H1 (cell line): ENCODE data around the gene IQGAP1. TPM values are rescaled to one million over a fixed set of nuclear protein-coding genes. Genes with fewer than 3 reads are reported as not detected.

Experiments used
- CTCF ChIA-PET: fragments of 300-600 bp; sonication (Branson Sonifier 250); formaldehyde crosslinking; loops from one replicate; lab custom pipeline; 2021; ENCODE audit not compliant: partially characterized antibody; lab: Charles Lee
- POLR2A ChIA-PET: fragments of 300-600 bp; sonication (Branson Sonifier 250); formaldehyde crosslinking; loops from one replicate; lab custom pipeline; 2021; ENCODE audit warnings: inconsistent platforms; ENCODE audit not compliant: partially characterized antibody; lab: Charles Lee
- DNase-seq, 2 experiments: peaks; one replicate each; pipeline versions ENCODE4 v3.0.0 to v3.0.0-alpha.2; 2010 to 2022; ENCODE audit warnings: low spot score in 2 of 2, low read depth in 1 of 2, mixed read lengths in 1 of 2
- FAIRE-seq: peaks from 2 replicates; lab custom pipeline; 2011; peaks lifted over from hg19 to GRCh38; lab: Jason Lieb, UNC
- H2AFZ ChIP-seq: 2 replicates; pipeline ENCODE4 v1.8.1; 2012; ENCODE audit warnings: low read length, inconsistent platforms
- H2AK5ac ChIP-seq: 2 replicates; pipeline ENCODE4 v1.6.1; 2013; ENCODE audit warnings: low read depth, low read length
- H2BK120ac ChIP-seq: replicated peaks from 2 replicates; pipeline ENCODE3; 2013; ENCODE audit warnings: low read depth, low read length, inconsistent platforms
- H2BK12ac ChIP-seq: 2 replicates; pipeline ENCODE4 v1.6.1; 2013; ENCODE audit warnings: low read depth, low read length
- H2BK15ac ChIP-seq: 2 replicates; pipeline ENCODE4 v1.6.1; 2013; ENCODE audit warnings: low read length
- H2BK20ac ChIP-seq: 2 replicates; pipeline ENCODE4 v1.6.1; 2013; ENCODE audit warnings: low read length
- H2BK5ac ChIP-seq: 2 replicates; pipeline ENCODE4 v1.6.1; 2013; ENCODE audit warnings: low read depth, low read length
- H3K14ac ChIP-seq: 2 replicates; pipeline ENCODE4 v1.6.1; 2013; ENCODE audit warnings: inconsistent platforms; ENCODE audit not compliant: insufficient read length
- H3K18ac ChIP-seq: 2 replicates; pipeline ENCODE4 v1.6.1; 2013; ENCODE audit warnings: low read length; ENCODE audit errors: extremely low read depth
- H3K23ac ChIP-seq: 2 replicates; pipeline ENCODE4 v1.6.1; 2013; ENCODE audit warnings: inconsistent platforms; ENCODE audit not compliant: insufficient read length
- H3K23me2 ChIP-seq: 2 replicates; pipeline ENCODE4 v1.6.1; 2013; ENCODE audit warnings: low read depth, low read length
- H3K27ac ChIP-seq: 2 replicates; pipeline ENCODE4 v1.6.1; 2011; ENCODE audit warnings: low read depth, low read length, inconsistent platforms
- H3K27me3 ChIP-seq, 4 experiments: replicated peaks in 1 of 4; 1 replicate in 1 of 4; 2 replicates in 3 of 4; pipeline versions ENCODE4 v1.6.1 to v1.8.1; 2011 to 2013; ENCODE audit warnings: low read length in 3 of 4, mild to moderate bottlenecking in 3 of 4, inconsistent platforms in 2 of 4, mixed read lengths in 2 of 4, moderate library complexity in 1 of 4; ENCODE audit not compliant: control insufficient read depth in 3 of 4, insufficient read depth in 3 of 4; ENCODE audit errors: extremely low read depth in 1 of 4
- H3K36me3 ChIP-seq, 4 experiments: 2 replicates each; pipeline versions ENCODE4 v1.6.1 to v1.8.1; 2011 to 2013; ENCODE audit warnings: mild to moderate bottlenecking in 4 of 4, low read length in 3 of 4, moderate library complexity in 2 of 4, control low read depth in 1 of 4, inconsistent platforms in 1 of 4; ENCODE audit not compliant: insufficient read depth in 4 of 4, control insufficient read depth in 2 of 4
- H3K4ac ChIP-seq: replicated peaks from 2 replicates; pipeline ENCODE3; 2013; ENCODE audit warnings: low read length, low read depth, mixed read lengths, inconsistent platforms; ENCODE audit not compliant: insufficient read length
- H3K4me1 ChIP-seq, 4 experiments: replicated peaks in 1 of 4; 1 replicate in 1 of 4; 2 replicates in 3 of 4; pipeline versions ENCODE4 v1.6.1 to v1.8.1; 2011 to 2013; ENCODE audit warnings: low read length in 3 of 4, inconsistent platforms in 2 of 4, mixed read lengths in 1 of 4; ENCODE audit not compliant: insufficient read depth in 4 of 4, control insufficient read depth in 3 of 4
- H3K4me2 ChIP-seq, 2 experiments: 2 replicates each; pipeline versions ENCODE4 v1.6.1 to v1.8.1; 2011 to 2013; ENCODE audit warnings: low read depth in 2 of 2, low read length in 2 of 2, control low read depth in 1 of 2, inconsistent platforms in 1 of 2, mild to moderate bottlenecking in 1 of 2; ENCODE audit not compliant: insufficient read depth in 1 of 2
- H3K4me3 ChIP-seq, 4 experiments: fragments of 200-600, 300-600 bp in 1 of 4; sonication (generic), shearing (Covaris generic), sonication (Bioruptor Twin) in 1 of 4; 2 replicates each; pipeline versions ENCODE4 v1.5.1 to v1.8.1; 2011 to 2016; ENCODE audit warnings: low read length in 4 of 4, low read depth in 3 of 4, control low read depth in 2 of 4, inconsistent platforms in 2 of 4, mild to moderate bottlenecking in 2 of 4, mixed read lengths in 1 of 4, moderate library complexity in 1 of 4; ENCODE audit not compliant: insufficient read depth in 2 of 4; ENCODE audit errors: extremely low read depth in 1 of 4
- H3K56ac ChIP-seq: replicated peaks from 2 replicates; pipeline ENCODE3; 2013; ENCODE audit warnings: low read depth, mild to moderate bottlenecking, mixed read lengths, low read length, inconsistent platforms; ENCODE audit not compliant: insufficient read length
- H3K79me1 ChIP-seq: 2 replicates; pipeline ENCODE4 v1.6.1; 2013; ENCODE audit warnings: low read depth, low read length, control low read depth
- H3K79me2 ChIP-seq, 2 experiments: 2 replicates each; pipeline versions ENCODE4 v1.6.1 to v1.8.1; 2012 to 2013; ENCODE audit warnings: low read length in 2 of 2, mild to moderate bottlenecking in 2 of 2, inconsistent platforms in 1 of 2; ENCODE audit not compliant: insufficient read depth in 2 of 2, control insufficient read depth in 1 of 2
- H3K9ac ChIP-seq, 4 experiments: replicated peaks in 1 of 4; 1 replicate in 1 of 4; 2 replicates in 3 of 4; pipeline versions ENCODE4 v1.6.1 to v1.8.1; 2011 to 2013; ENCODE audit warnings: low read depth in 3 of 4, low read length in 3 of 4, control low read depth in 2 of 4, mild to moderate bottlenecking in 2 of 4, moderate library complexity in 2 of 4, inconsistent platforms in 1 of 4; ENCODE audit errors: extremely low read depth in 1 of 4
- H3K9me3 ChIP-seq, 2 experiments: 2 replicates each; pipeline versions ENCODE4 v1.6.1 to v1.8.1; 2012 to 2013; ENCODE audit warnings: mild to moderate bottlenecking in 2 of 2, moderate library complexity in 2 of 2, control low read depth in 1 of 2, inconsistent platforms in 1 of 2, low read depth in 1 of 2, low read length in 1 of 2, mixed read lengths in 1 of 2; ENCODE audit not compliant: insufficient read depth in 2 of 2
- H4K20me1 ChIP-seq, 2 experiments: replicated peaks in 1 of 2; 2 replicates each; pipeline versions ENCODE3 to v1.8.1; 2011 to 2013; ENCODE audit warnings: inconsistent platforms in 2 of 2, low read length in 2 of 2, mild to moderate bottlenecking in 1 of 2; ENCODE audit not compliant: insufficient read depth in 2 of 2, control insufficient read depth in 1 of 2
- H4K5ac ChIP-seq: 2 replicates; pipeline ENCODE4 v1.6.1; 2013; ENCODE audit warnings: low read length, low read depth, mixed read lengths, inconsistent platforms; ENCODE audit not compliant: insufficient read length
- H4K8ac ChIP-seq: 2 replicates; pipeline ENCODE4 v1.8.0; 2013; ENCODE audit warnings: mild to moderate bottlenecking, moderate library complexity, low read length, inconsistent platforms; ENCODE audit not compliant: insufficient read depth; ENCODE audit errors: extremely low read depth
- H4K91ac ChIP-seq: replicated peaks from 2 replicates; pipeline ENCODE3; 2013; ENCODE audit warnings: low read length, mixed read lengths, inconsistent platforms; ENCODE audit not compliant: insufficient read length
- CBX5 ChIP-seq: fragments of 300-800, 300-1000 bp; sonication (generic); IDR thresholded peaks from 2 replicates; pipeline ENCODE4 v1.7.1; 2016; ENCODE audit warnings: antibody characterized with exemption, low read length, low read depth
- CBX8 ChIP-seq: fragments of 300-800, 300-1000 bp; sonication (generic); IDR thresholded peaks from 2 replicates; pipeline ENCODE4 v1.7.1; 2016; ENCODE audit warnings: low read depth, low read length, borderline replicate concordance
- EP300 ChIP-seq, 2 experiments: IDR thresholded peaks; 1 replicate in 1 of 2; 2 replicates in 1 of 2; pipeline ENCODE4 v1.6.1; 2011 to 2012; ENCODE audit warnings: low read depth in 2 of 2, low read length in 2 of 2, mild to moderate bottlenecking in 2 of 2, borderline replicate concordance in 1 of 2, inconsistent platforms in 1 of 2, moderate library complexity in 1 of 2
- KDM1A ChIP-seq: fragments of 200-600, 300-600 bp; sonication (generic); IDR thresholded peaks from 2 replicates; pipeline ENCODE4 v1.7.1; 2016; ENCODE audit warnings: mild to moderate bottlenecking, low read length, borderline replicate concordance
- NANOG ChIP-seq: IDR thresholded peaks from 2 replicates; pipeline ENCODE4 v1.6.1; 2011; ENCODE audit warnings: low read length, low read depth, mild to moderate bottlenecking, inconsistent platforms; ENCODE audit not compliant: insufficient read depth, poor library complexity, severe bottlenecking
- RNF2 ChIP-seq: fragments of 200-900, 300-1000 bp; sonication (generic); IDR thresholded peaks from 2 replicates; pipeline ENCODE4 v1.7.1; 2016; ENCODE audit warnings: borderline replicate concordance, low read depth, mild to moderate bottlenecking, antibody characterized with exemption, low read length; ENCODE audit not compliant: poor library complexity, severe bottlenecking; ENCODE audit errors: missing control alignments
- TEAD4 ChIP-seq: IDR thresholded peaks from 2 replicates; pipeline ENCODE4 v1.6.1; 2012; ENCODE audit warnings: low read depth, low read length, inconsistent platforms, mixed read lengths
- polyA plus RNA-seq, 7 experiments: library from polyadenylated mRNA; depleted of rRNA in 3 of 7; stranded (reverse) in 5 of 7; unstranded in 2 of 7; fragments of >200 nt in 5 of 7; fragments of 200-250 nt in 2 of 7; gene quantifications; 1 replicate in 5 of 7; 2 replicates in 1 of 7; 4 replicates in 1 of 7; pipeline versions ENCODE4 v1.2.1 to v1.2.3, GENCODE V29; 2011 to 2013; ENCODE audit warnings: missing spikeins in 2 of 7, mixed read lengths in 2 of 7
- total RNA-seq: library from RNA; stranded (reverse); fragmentation: NEBNext Ultra II Directional; extraction: Animal tissue kit (Norgen Biotek cat#: 25700); gene quantifications from 2 replicates; pipeline ENCODE4 v1.2.1, GENCODE V29; 2021

Gene IQGAP1
- total and polyA plus RNA-seq, 2 of the 8 experiments (the other 6 are each of a cell fraction or from before 2014, with no cell fraction given), result 56.0 to 138 TPM

- H3K18ac ChIP-seq, result no peak overlapping the region
- no peak overlapping the region for H2AFZ ChIP-seq
- no peaks in the 10 kb centered on the region for H3K27me3 ChIP-seq
- FAIRE-seq, result no peak
- H3K79me1 ChIP-seq, result no peaks in the 10 kb centered on the region
- TF ChIP-seq NANOG (no peak), EP300 (IDR thresholded peaks at IDR 0.05; ENCODE audit: borderline replicate concordance in 1 of 2, low read depth in 2 of 2, low read length in 2 of 2) (no peak), CBX5 (no peak), CBX8 (no peak), RNF2 (no peak), TEAD4 (no peak), KDM1A (no peak)
- TF ChIP-seq, all 59 proteins: peak for 0
- ChIA-PET CTCF (interaction anchor here (0.5 to 3.0 kb wide), 5 partner anchors 22 to 359 kb away, joined by 3 to 12 read pairs (median 3); no protein-coding TSS in a partner anchor), POLR2A (no interaction called here)
- no peak overlapping the region for H4K91ac ChIP-seq
- DNase-seq, result no peak
- no peak overlapping the region for H3K4me3 ChIP-seq
- H3K23me2 ChIP-seq, result no peaks in the 10 kb centered on the region
- no peak overlapping the region for H4K8ac ChIP-seq
- H3K4me2 ChIP-seq, result no peak overlapping the region
- H3K23ac ChIP-seq, result no peak overlapping the region
- H3K56ac ChIP-seq, result no peak overlapping the region
- H3K27ac ChIP-seq, result no peak overlapping the region
- no peaks in the 10 kb centered on the region for H3K79me2 ChIP-seq
- no peak overlapping the region for H3K9ac ChIP-seq
- H2BK5ac ChIP-seq, result no peak overlapping the region
- H2BK120ac ChIP-seq, result no peak overlapping the region
- H4K5ac ChIP-seq, result no peak overlapping the region
- no peak overlapping the region for H2BK20ac ChIP-seq
- peak overlapping the region; percentile 53; the same call in 1 of the 2 replicates for H2AK5ac ChIP-seq
- no peak overlapping the region for H3K4ac ChIP-seq
- H2BK15ac ChIP-seq, result peak overlapping the region; percentile 77; the same call in 1 of the 2 replicates
- no peak overlapping the region for H3K14ac ChIP-seq
- H3K9me3 ChIP-seq, result peaks cover 6 to 11% of the 10 kb centered on the region in 2 experiments; a peak in 3 of 4 replicates
- H2BK12ac ChIP-seq, result no peak overlapping the region
- no peaks in the 10 kb centered on the region for H3K4me1 ChIP-seq
- H4K20me1 ChIP-seq, result no peaks in the 10 kb centered on the region
- H3K36me3 ChIP-seq, result no peaks in the 10 kb centered on the region
Measured at GRCh38 chr15:90382320-90382719, 5.7 kb upstream of the IQGAP1 start.
